Fibroblast of pulmonary artery (primary cell): ENCODE data around the gene AFF3.
"Not testable (repeated sequence)": the region's sequence is repeated elsewhere in the genome, so short reads cannot be mapped to it uniquely, and the experiment has no call there.

ENCODE experiments used
- DNase-seq: peaks from one replicate; pipeline ENCODE4 v3.0.0-alpha.2; 2010; ENCODE audit warnings: low read depth
- H3K4me3 ChIP-seq: replicated peaks from 2 replicates; pipeline ENCODE4 v1.5.1; 2011; ENCODE audit warnings: low read depth, mild to moderate bottlenecking, control low read depth, low read length, moderate library complexity
- TF ChIP-seq, protein P1 (sequence below): IDR thresholded peaks from 2 replicates; pipeline ENCODE4 v1.5.1; 2011; ENCODE audit warnings: mild to moderate bottlenecking, control low read depth, low read length, inconsistent platforms; ENCODE audit errors: missing control alignments

The AFF3 gene

GRCh38 chr2:100107906-100108647 is 34.3 kb downstream of the AFF3 start:
- no peak for DNase-seq
- TF ChIP-seq, protein P1, sequence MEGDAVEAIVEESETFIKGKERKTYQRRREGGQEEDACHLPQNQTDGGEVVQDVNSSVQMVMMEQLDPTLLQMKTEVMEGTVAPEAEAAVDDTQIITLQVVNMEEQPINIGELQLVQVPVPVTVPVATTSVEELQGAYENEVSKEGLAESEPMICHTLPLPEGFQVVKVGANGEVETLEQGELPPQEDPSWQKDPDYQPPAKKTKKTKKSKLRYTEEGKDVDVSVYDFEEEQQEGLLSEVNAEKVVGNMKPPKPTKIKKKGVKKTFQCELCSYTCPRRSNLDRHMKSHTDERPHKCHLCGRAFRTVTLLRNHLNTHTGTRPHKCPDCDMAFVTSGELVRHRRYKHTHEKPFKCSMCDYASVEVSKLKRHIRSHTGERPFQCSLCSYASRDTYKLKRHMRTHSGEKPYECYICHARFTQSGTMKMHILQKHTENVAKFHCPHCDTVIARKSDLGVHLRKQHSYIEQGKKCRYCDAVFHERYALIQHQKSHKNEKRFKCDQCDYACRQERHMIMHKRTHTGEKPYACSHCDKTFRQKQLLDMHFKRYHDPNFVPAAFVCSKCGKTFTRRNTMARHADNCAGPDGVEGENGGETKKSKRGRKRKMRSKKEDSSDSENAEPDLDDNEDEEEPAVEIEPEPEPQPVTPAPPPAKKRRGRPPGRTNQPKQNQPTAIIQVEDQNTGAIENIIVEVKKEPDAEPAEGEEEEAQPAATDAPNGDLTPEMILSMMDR = no peak
- H3K4me3 ChIP-seq = no peak overlapping the region

DNA sequence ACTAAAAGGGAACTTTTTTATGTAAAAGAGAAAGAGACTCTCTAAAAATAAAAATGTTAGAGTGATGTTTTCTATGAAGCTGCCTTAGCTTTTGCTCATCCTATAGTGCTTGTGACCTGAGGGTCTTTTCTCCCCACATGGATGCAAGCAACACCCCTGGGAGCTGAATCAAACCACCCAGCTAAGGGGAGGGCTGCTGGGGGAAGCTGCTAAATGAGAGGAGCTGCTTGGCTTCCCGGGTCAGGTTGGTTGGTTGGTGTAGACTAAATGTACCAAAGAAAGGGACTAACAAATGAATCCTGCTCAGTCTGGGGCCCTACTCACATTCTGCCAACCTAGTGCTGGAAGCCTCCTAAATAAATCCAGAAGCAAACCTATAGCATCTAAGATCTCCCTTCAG is 35.0 kb downstream of the AFF3 start:
- no peak for DNase-seq
- H3K4me3 ChIP-seq = no peak overlapping the region
- TF ChIP-seq, protein P1 = no peak

- no peak for DNase-seq
- H3K4me3 ChIP-seq = no peak overlapping the region
- TF ChIP-seq, protein P1 = no peak
Measured at GRCh38 chr2:100106460-100106859, 35.9 kb downstream of the AFF3 start.

DNA sequence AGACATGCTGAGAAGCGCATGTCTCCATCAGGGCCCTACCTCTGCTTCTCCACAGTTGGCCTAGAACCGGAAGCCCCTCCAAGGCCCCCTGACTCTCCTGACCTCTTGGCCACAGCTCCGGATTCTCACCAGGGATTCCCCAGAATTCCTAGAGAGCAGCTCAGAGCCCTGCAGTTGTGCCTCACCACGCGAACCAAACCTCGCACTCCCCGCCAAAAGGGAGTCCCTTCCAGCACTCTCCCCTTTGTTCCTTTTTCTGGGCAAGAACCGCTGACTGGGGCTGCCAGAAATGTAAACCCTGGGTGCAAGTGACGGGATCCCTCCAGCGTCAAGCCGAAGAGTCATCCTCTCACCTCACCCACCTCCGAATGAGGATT is 36.7 kb downstream of the AFF3 start:
- DNase-seq = no peak
- no peak overlapping the region for H3K4me3 ChIP-seq
- TF ChIP-seq, protein P1 = no peak

GRCh38 chr2:100104718-100105677 is 37.4 kb downstream of the AFF3 start:
- TF ChIP-seq, protein P1 = no peak
- DNase-seq = no peak
- H3K4me3 ChIP-seq = peak overlapping the region; percentile 19

- H3K4me3 ChIP-seq, DNase-seq: not testable (repeated sequence)
Measured at GRCh38 chr2:100104265-100104664, 38.1 kb downstream of the AFF3 start.

DNA sequence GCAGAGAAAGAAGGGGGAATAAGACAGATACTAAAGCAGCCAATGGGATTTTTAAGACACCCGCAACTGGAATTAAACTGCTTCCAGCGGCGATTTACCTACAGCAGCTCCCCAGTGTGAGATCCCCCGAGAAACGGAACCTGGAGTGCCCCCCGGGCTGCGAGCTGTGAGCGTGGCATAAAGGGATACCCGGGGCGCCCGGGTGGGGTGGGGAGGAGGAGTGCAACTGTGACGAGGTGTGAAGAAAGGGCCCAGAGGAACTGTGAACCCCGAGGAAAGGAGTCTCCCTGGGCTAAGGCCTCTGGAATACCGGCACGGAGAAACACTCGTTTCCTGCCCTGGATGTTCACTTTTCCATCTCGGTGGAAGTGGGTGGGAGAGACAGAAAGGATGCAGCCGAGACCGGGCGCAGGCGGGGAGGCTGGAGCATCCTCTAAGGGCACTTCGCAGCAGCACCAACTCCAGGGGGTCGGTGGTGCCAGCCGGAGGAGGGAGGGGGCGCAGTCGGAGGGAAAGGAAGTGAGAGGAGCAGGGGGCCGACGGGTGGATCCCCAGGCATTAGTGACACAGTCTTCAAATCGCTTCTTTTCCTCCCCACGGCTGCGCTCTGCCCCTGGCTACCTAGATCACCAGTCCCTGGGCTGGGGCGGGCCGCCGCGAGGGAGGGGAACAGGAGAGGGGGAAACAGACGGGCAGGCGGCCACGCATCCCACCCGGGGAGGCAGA is 38.7 kb downstream of the AFF3 start:
- DNase-seq, H3K4me3 ChIP-seq: not testable (repeated sequence)

- DNase-seq, H3K4me3 ChIP-seq: not testable (repeated sequence)
Measured at GRCh38 chr2:100102466-100103180, 39.8 kb downstream of the AFF3 start.

GRCh38 chr2:100098855-100099254 is 43.5 kb downstream of the AFF3 start:
- not testable (repeated sequence) for H3K4me3 ChIP-seq, DNase-seq

DNA sequence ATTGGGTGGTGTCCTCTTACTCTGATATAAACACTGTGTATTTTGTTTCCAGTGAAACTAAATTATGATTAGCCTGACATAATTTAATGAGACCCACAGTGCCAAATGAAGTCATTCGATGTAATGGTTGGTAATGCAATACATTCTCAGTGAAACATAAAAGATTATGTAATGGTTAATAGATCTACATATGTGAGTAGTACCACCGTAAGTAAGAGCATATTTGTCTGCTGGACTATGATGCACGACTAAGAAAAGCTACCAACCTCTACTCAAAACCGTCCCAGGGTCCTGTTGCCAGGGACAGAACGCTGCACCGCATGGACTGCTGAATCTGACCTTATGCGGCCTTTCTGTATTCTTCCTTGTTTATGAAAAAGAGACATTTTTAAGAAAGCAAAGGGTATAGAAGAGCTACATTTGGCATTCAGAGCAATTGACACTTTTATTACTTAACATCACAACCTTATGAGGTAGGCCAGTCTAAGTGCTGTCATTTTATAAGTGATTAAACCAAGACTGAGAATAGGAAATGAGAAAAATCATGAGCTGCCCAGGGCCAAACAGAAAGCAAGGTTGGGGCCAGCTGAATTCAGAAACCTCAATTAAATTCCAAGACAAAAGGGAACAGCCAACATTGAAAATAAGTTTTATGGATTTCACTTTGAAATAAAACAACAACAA is 44.6 kb downstream of the AFF3 start:
- not testable (repeated sequence) for DNase-seq, H3K4me3 ChIP-seq

DNA sequence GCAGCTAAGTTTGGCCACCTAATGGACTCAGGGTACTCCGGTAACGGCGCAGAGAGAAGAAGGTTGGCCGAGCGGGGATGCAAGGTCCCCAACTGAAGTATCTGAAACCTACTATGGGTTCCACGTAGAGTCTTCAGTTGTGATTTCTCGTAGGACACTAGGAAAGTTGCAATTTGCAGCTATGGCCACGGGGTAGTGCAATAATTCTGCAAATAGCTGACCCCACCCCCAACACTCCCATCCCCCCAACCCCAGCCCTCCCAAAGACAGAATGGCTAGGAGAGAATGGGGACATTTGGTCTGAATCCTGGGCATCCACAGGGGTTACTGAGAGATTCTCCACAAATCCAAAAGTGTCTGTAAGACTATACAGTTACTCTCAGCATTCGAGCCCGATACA is 46.5 kb downstream of the AFF3 start:
- not testable (repeated sequence) for DNase-seq, H3K4me3 ChIP-seq
